Measurements from ENCODE around the gene MAN2B2. TPM values are rescaled to one million over a fixed set of nuclear protein-coding genes. Genes with fewer than 3 reads are reported as not detected.

The MAN2B2 gene
- total RNA-seq, 1 donor from 2014 or later = 39.1 TPM

DNA sequence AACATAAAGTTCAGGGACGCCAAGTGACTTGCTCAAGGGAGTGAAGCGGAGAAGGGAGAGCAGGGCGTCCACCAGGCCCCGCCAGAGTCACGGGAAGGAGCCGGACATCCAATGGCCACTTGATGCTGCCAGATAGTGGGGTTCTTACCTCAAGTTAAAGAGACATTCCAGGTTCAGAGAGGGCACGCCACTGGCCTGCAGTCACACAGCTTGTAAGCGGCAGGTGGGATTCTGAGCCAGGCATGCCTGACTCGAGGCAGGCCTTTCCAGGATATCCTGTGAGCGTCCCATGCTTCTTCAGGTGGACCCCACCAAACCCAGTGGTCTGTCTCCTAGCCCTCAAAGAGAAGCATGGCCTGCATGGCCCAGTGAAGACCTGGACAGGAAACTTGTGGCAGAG lies 2.4 kb downstream of the MAN2B2 start:
- peaks cover 4% of the 10 kb centered on the region for H3K27me3 Mint-ChIP-seq (ENCODE audit: unreplicated experiment)
- no peak overlapping the region for H3K4me3 Mint-ChIP-seq (ENCODE audit: unreplicated experiment)
- TF ChIP-seq, protein P1, sequence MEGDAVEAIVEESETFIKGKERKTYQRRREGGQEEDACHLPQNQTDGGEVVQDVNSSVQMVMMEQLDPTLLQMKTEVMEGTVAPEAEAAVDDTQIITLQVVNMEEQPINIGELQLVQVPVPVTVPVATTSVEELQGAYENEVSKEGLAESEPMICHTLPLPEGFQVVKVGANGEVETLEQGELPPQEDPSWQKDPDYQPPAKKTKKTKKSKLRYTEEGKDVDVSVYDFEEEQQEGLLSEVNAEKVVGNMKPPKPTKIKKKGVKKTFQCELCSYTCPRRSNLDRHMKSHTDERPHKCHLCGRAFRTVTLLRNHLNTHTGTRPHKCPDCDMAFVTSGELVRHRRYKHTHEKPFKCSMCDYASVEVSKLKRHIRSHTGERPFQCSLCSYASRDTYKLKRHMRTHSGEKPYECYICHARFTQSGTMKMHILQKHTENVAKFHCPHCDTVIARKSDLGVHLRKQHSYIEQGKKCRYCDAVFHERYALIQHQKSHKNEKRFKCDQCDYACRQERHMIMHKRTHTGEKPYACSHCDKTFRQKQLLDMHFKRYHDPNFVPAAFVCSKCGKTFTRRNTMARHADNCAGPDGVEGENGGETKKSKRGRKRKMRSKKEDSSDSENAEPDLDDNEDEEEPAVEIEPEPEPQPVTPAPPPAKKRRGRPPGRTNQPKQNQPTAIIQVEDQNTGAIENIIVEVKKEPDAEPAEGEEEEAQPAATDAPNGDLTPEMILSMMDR (IDR thresholded peaks at IDR 0.05) = no peak
- no peak for DNase-seq (ENCODE audit: extremely low spot score, unreplicated experiment)
- H3K4me1 Mint-ChIP-seq (ENCODE audit: unreplicated experiment) = peaks cover 5% of the 10 kb centered on the region
- H3K36me3 Mint-ChIP-seq (ENCODE audit: unreplicated experiment) = peaks cover 14% of the 10 kb centered on the region
- no peaks in the 10 kb centered on the region for H3K9me3 Mint-ChIP-seq (ENCODE audit: unreplicated experiment)
- H3K27ac Mint-ChIP-seq (ENCODE audit: unreplicated experiment) = no peak overlapping the region

DNA sequence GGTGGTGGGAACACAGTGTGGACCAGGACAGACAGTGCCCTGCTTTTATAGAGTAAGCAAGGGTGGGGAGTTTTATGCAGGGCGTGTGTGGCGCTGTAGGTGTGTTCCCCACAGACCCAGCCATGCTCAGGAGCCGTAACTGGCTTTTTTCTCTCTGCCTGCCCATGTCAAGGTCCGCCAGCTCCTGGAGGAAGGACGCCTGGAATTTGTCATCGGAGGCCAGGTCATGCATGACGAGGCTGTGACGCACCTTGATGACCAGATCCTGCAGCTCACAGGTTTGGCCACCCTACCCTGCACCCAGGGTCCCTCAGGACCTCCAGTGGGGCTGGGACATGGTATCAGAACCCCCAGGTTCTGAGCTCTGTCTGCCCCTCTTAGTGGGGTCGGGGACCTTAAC lies 3.2 kb downstream of the MAN2B2 start:
- H3K27me3 Mint-ChIP-seq (ENCODE audit: unreplicated experiment) = peaks cover 2% of the 10 kb centered on the region
- TF ChIP-seq, protein P1 (IDR thresholded peaks at IDR 0.05) = no peak
- H3K9me3 Mint-ChIP-seq (ENCODE audit: unreplicated experiment) = no peaks in the 10 kb centered on the region
- H3K27ac Mint-ChIP-seq (ENCODE audit: unreplicated experiment) = no peak overlapping the region
- H3K4me1 Mint-ChIP-seq (ENCODE audit: unreplicated experiment) = peaks cover 5% of the 10 kb centered on the region
- H3K36me3 Mint-ChIP-seq (ENCODE audit: unreplicated experiment) = peaks cover 14% of the 10 kb centered on the region
- no peak overlapping the region for H3K4me3 Mint-ChIP-seq (ENCODE audit: unreplicated experiment)
- no peak for DNase-seq (ENCODE audit: extremely low spot score, unreplicated experiment)

DNA sequence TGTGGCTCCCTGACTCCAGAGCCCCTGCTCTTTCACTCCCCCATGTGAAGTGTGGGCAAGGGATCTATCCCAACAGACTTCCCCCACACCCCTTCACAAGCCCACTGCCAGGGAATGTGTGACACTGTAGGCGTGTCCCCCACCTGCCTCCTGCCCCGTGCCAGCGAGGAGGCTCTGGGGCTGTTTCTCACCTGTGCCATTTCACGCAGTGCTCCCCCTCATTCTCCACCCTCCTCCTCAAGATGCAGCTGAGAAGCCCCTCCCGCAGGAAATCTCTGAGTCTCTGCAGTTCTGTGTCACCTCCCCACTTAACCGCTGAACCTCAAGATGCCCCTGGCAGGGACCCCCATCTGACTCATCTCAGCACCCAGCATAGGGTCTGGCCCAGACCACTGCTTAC lies 5.4 kb downstream of the MAN2B2 start:
- no peaks in the 10 kb centered on the region for H3K9me3 Mint-ChIP-seq (ENCODE audit: unreplicated experiment)

DNA sequence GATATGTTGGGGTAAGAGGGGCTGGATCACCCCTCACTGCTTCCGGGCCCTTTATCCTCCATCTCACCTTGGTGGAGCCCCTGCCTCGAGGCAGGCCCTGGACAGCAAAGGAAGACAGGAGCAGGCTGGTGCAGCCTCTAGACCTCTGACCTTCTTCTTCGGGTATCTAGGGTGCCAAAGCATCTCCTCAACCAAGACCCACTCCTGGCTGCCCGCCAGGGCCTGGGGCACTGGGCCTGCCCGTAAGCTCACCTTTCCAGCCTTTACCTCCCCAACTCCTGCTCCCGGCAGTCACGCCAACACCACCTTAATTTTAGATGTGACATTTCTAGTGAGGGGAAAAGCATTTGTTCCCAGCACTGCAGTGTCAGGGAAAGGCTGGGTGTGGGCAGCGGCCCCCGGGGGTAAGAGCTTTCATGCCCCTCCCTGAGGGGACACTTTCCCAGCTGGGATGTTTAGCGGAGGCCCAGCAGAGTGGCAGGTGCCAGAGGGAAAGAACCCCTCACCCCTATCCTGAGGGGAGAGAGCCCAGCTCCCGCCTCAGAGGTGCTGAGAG lies 6.7 kb downstream of the MAN2B2 start:
- no peak overlapping the region for H3K4me3 Mint-ChIP-seq (ENCODE audit: unreplicated experiment)
- no peak for DNase-seq (ENCODE audit: extremely low spot score, unreplicated experiment)
- H3K4me1 Mint-ChIP-seq (ENCODE audit: unreplicated experiment) = no peaks in the 10 kb centered on the region
- no peak overlapping the region for H3K27ac Mint-ChIP-seq (ENCODE audit: unreplicated experiment)
- TF ChIP-seq, protein P1 (IDR thresholded peaks at IDR 0.05) = no peak
- H3K36me3 Mint-ChIP-seq (ENCODE audit: unreplicated experiment) = peaks cover 19% of the 10 kb centered on the region
- no peaks in the 10 kb centered on the region for H3K27me3 Mint-ChIP-seq (ENCODE audit: unreplicated experiment)
- no peaks in the 10 kb centered on the region for H3K9me3 Mint-ChIP-seq (ENCODE audit: unreplicated experiment)

More for the DNA sequence above, 5.4 kb downstream of the MAN2B2 start:
- Mint-ChIP-seq H3K4me3 (ENCODE audit: unreplicated experiment) (no peak overlapping the region), H3K27ac (ENCODE audit: unreplicated experiment) (no peak overlapping the region), H3K4me1 (ENCODE audit: unreplicated experiment) (no peaks in the 10 kb centered on the region), H3K36me3 (ENCODE audit: unreplicated experiment) (peaks cover 17% of the 10 kb centered on the region), H3K27me3 (ENCODE audit: unreplicated experiment) (no peaks in the 10 kb centered on the region)
- no peak for DNase-seq (ENCODE audit: extremely low spot score, unreplicated experiment)
- TF ChIP-seq, protein P1 (IDR thresholded peaks at IDR 0.05) = no peak

DNA sequence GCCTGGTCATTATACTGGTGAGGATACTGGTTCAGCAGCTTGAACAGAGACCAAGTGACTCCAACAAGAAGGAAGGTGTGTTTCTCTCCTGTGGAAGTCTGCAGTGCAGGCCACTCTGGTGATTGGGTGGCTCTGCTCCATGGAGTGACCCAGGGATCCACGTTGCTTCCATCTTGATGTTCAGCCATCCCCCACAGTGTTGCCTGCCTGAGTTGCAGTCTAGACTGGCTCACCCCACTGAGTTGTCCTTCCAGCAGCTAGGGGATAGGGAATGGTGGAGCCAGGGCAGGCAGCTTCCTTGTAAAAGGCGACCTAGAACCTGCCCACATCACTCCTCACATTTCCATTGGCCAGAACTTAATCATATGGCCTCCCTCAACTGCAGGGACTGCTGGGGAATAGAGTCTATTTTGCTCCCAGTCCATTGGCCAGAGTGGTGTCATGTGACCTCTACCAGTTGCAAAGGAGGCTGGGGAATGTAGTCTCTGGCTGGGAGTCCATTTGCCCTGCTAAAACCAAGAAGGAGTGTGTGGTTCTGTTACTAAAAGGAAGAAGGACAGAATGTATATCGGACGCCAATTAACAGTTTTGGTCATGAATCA lies 8.0 kb downstream of the MAN2B2 start:
- peaks cover 19% of the 10 kb centered on the region for H3K36me3 Mint-ChIP-seq (ENCODE audit: unreplicated experiment)
- H3K9me3 Mint-ChIP-seq (ENCODE audit: unreplicated experiment) = no peaks in the 10 kb centered on the region
- H3K4me1 Mint-ChIP-seq (ENCODE audit: unreplicated experiment) = no peaks in the 10 kb centered on the region
- no peak for DNase-seq (ENCODE audit: extremely low spot score, unreplicated experiment)
- H3K27ac Mint-ChIP-seq (ENCODE audit: unreplicated experiment) = no peak overlapping the region
- no peaks in the 10 kb centered on the region for H3K27me3 Mint-ChIP-seq (ENCODE audit: unreplicated experiment)
- TF ChIP-seq, protein P1 (IDR thresholded peaks at IDR 0.05) = no peak
- H3K4me3 Mint-ChIP-seq (ENCODE audit: unreplicated experiment) = no peak overlapping the region
